Measurements from ENCODE around the gene NMNAT3. TPM values are rescaled to one million over a fixed set of nuclear protein-coding genes. Genes with fewer than 3 reads are reported as not detected.

The NMNAT3 gene
- 1.1 and 1.5 TPM in 2 replicates for total RNA-seq

- DNase-seq = peak; percentile 52
Measured at GRCh38 chr3:139677388-139678155, at the start of gene NMNAT3. NMNAT3 (minus strand) TSS chr3:139677972; CDS start chr3:139627724, 50,248 bp downstream.

- DNase-seq = no peak
Measured at GRCh38 chr3:139721370-139721769, 43.6 kb upstream of the NMNAT3 start.

GRCh38 chr3:139718415-139718814 is 40.6 kb upstream of the NMNAT3 start:
- no peak for DNase-seq

- no peak for DNase-seq
Measured at GRCh38 chr3:139716908-139717485, 39.2 kb upstream of the NMNAT3 start.

GRCh38 chr3:139715743-139716360 is 38.1 kb upstream of the NMNAT3 start:
- DNase-seq = no peak

GRCh38 chr3:139715166-139715565 is 37.4 kb upstream of the NMNAT3 start:
- no peak for DNase-seq

- no peak for DNase-seq
Measured at GRCh38 chr3:139710212-139710611, 32.4 kb upstream of the NMNAT3 start.

- DNase-seq = no peak
Measured at GRCh38 chr3:139705631-139706030, 27.9 kb upstream of the NMNAT3 start.

- DNase-seq = no peak
Measured at GRCh38 chr3:139696314-139696604, 18.5 kb upstream of the NMNAT3 start.

GRCh38 chr3:139695426-139696313 is 17.9 kb upstream of the NMNAT3 start:
- DNase-seq = no peak

GRCh38 chr3:139695007-139695406 is 17.2 kb upstream of the NMNAT3 start:
- DNase-seq = no peak

GRCh38 chr3:139694542-139694941 is 16.8 kb upstream of the NMNAT3 start:
- DNase-seq = no peak

GRCh38 chr3:139691619-139692018 is 13.8 kb upstream of the NMNAT3 start:
- DNase-seq = no peak

- DNase-seq = no peak
Measured at GRCh38 chr3:139689708-139690228, 12.0 kb upstream of the NMNAT3 start.

GRCh38 chr3:139689122-139689521 is 11.3 kb upstream of the NMNAT3 start:
- DNase-seq = no peak

- DNase-seq = no peak
Measured at GRCh38 chr3:139687431-139687830, 9.7 kb upstream of the NMNAT3 start.

GRCh38 chr3:139686624-139687023 is 8.9 kb upstream of the NMNAT3 start:
- DNase-seq = no peak

GRCh38 chr3:139686206-139686605 is 8.4 kb upstream of the NMNAT3 start:
- DNase-seq = no peak

GRCh38 chr3:139679220-139679775 is 1.5 kb upstream of the NMNAT3 start:
- DNase-seq = no peak

- DNase-seq = no peak
Measured at GRCh38 chr3:139676632-139677387, 962 bp downstream of the NMNAT3 start.

GRCh38 chr3:139676108-139676507 is 1.7 kb downstream of the NMNAT3 start:
- DNase-seq = no peak

GRCh38 chr3:139675327-139675726 is 2.4 kb downstream of the NMNAT3 start:
- DNase-seq = no peak
